ENCODE measurements around the gene KRT8.
"Not testable (repeated sequence)": the region's sequence is repeated elsewhere in the genome, so short reads cannot be mapped to it uniquely, and the experiment has no call there.

KRT8 gene

GRCh38 chr12:52857500-52857899 lies 47.4 kb downstream of the KRT8 start:
- TF ChIP-seq FOXP2 (optimal IDR thresholded peaks at IDR 0.05; ENCODE audit: control extremely low read depth, extremely low read length, insufficient read depth) = no peak
- no peak for TF ChIP-seq EZH2 (IDR thresholded peaks at IDR 0.05)
- no peak for TF ChIP-seq POLR2AphosphoS5 (IDR thresholded peaks at IDR 0.05; ENCODE audit: borderline replicate concordance, low read depth, low read length)
- Histone ChIP-seq H3K9ac (ENCODE audit: insufficient read length) (no peak overlapping the region), H3K4me3 (no peak overlapping the region), H3K9me3 (ENCODE audit: low read depth, low read length) (no peaks in the 10 kb centered on the region), H3K36me3 (ENCODE audit: insufficient read depth, low read length) (no peaks in the 10 kb centered on the region), H3K27ac (no peak overlapping the region)
- no peak for DNase-seq (ENCODE audit: low read depth, low spot score)

- H3K9ac ChIP-seq (ENCODE audit: insufficient read length) = no peak overlapping the region
- DNase-seq (ENCODE audit: low read depth, low spot score) = no peak
- H3K4me3 ChIP-seq = no peak overlapping the region
- H3K9me3 ChIP-seq (ENCODE audit: low read depth, low read length) = no peaks in the 10 kb centered on the region
- H3K27ac ChIP-seq = no peak overlapping the region
- TF ChIP-seq EZH2 (IDR thresholded peaks at IDR 0.05) (no peak), FOXP2 (optimal IDR thresholded peaks at IDR 0.05; ENCODE audit: control extremely low read depth, extremely low read length, insufficient read depth) (no peak), POLR2AphosphoS5 (IDR thresholded peaks at IDR 0.05; ENCODE audit: borderline replicate concordance, low read depth, low read length) (no peak)
- H3K36me3 ChIP-seq (ENCODE audit: insufficient read depth, low read length) = no peaks in the 10 kb centered on the region
Measured at GRCh38 chr12:52856787-52857186, 48.1 kb downstream of the KRT8 start.

- H3K27ac ChIP-seq; H3K4me3 ChIP-seq; H3K9me3 ChIP-seq (ENCODE audit: low read depth, low read length); H3K36me3 ChIP-seq (ENCODE audit: insufficient read depth, low read length); DNase-seq (ENCODE audit: low read depth, low spot score); H3K9ac ChIP-seq (ENCODE audit: insufficient read length): not testable (repeated sequence)
Measured at GRCh38 chr12:52856077-52856476, 48.8 kb downstream of the KRT8 start.

GRCh38 chr12:52851787-52852186 lies 53.1 kb downstream of the KRT8 start:
- Histone ChIP-seq H3K27ac (no peak overlapping the region), H3K9me3 (ENCODE audit: low read depth, low read length) (no peaks in the 10 kb centered on the region), H3K4me3 (no peak overlapping the region), H3K9ac (ENCODE audit: insufficient read length) (no peak overlapping the region), H3K36me3 (ENCODE audit: insufficient read depth, low read length) (no peaks in the 10 kb centered on the region)
- no peak for TF ChIP-seq EZH2 (IDR thresholded peaks at IDR 0.05)
- no peak for TF ChIP-seq FOXP2 (optimal IDR thresholded peaks at IDR 0.05; ENCODE audit: control extremely low read depth, extremely low read length, insufficient read depth)
- no peak for TF ChIP-seq POLR2AphosphoS5 (IDR thresholded peaks at IDR 0.05; ENCODE audit: borderline replicate concordance, low read depth, low read length)
- DNase-seq (ENCODE audit: low read depth, low spot score) = no peak

GRCh38 chr12:52850681-52851080 lies 54.2 kb downstream of the KRT8 start:
- TF ChIP-seq FOXP2 (optimal IDR thresholded peaks at IDR 0.05; ENCODE audit: control extremely low read depth, extremely low read length, insufficient read depth) = no peak
- no peak for TF ChIP-seq POLR2AphosphoS5 (IDR thresholded peaks at IDR 0.05; ENCODE audit: borderline replicate concordance, low read depth, low read length)
- TF ChIP-seq EZH2 (IDR thresholded peaks at IDR 0.05) = no peak
- H3K36me3 ChIP-seq (ENCODE audit: insufficient read depth, low read length) = no peaks in the 10 kb centered on the region
- H3K9ac ChIP-seq (ENCODE audit: insufficient read length) = no peak overlapping the region
- H3K27ac ChIP-seq = no peak overlapping the region
- no peak overlapping the region for H3K4me3 ChIP-seq
- DNase-seq (ENCODE audit: low read depth, low spot score) = no peak
- H3K9me3 ChIP-seq (ENCODE audit: low read depth, low read length) = no peaks in the 10 kb centered on the region

GRCh38 chr12:52849511-52849910 lies 55.4 kb downstream of the KRT8 start:
- TF ChIP-seq POLR2AphosphoS5 (IDR thresholded peaks at IDR 0.05; ENCODE audit: borderline replicate concordance, low read depth, low read length) = no peak
- TF ChIP-seq EZH2 (IDR thresholded peaks at IDR 0.05) = no peak
- no peak for TF ChIP-seq FOXP2 (optimal IDR thresholded peaks at IDR 0.05; ENCODE audit: control extremely low read depth, extremely low read length, insufficient read depth)
- H3K9me3 ChIP-seq (ENCODE audit: low read depth, low read length) = no peaks in the 10 kb centered on the region
- H3K27ac ChIP-seq = no peak overlapping the region
- no peak overlapping the region for H3K4me3 ChIP-seq
- H3K9ac ChIP-seq (ENCODE audit: insufficient read length) = no peak overlapping the region
- no peaks in the 10 kb centered on the region for H3K36me3 ChIP-seq (ENCODE audit: insufficient read depth, low read length)
- no peak for DNase-seq (ENCODE audit: low read depth, low spot score)

- no peak within 1 kb of the TSS for H3K9ac ChIP-seq (ENCODE audit: insufficient read length)
- H3K4me3 ChIP-seq = no peak within 1 kb of the TSS
- DNase-seq (ENCODE audit: low read depth, low spot score) = no peak
- no peaks in the 10 kb centered on the region for H3K36me3 ChIP-seq (ENCODE audit: insufficient read depth, low read length)
- no peak for TF ChIP-seq POLR2AphosphoS5 (IDR thresholded peaks at IDR 0.05; ENCODE audit: borderline replicate concordance, low read depth, low read length)
- TF ChIP-seq EZH2 (IDR thresholded peaks at IDR 0.05) = no peak
- no peak for TF ChIP-seq FOXP2 (optimal IDR thresholded peaks at IDR 0.05; ENCODE audit: control extremely low read depth, extremely low read length, insufficient read depth)
- no peaks in the 10 kb centered on the region for H3K9me3 ChIP-seq (ENCODE audit: low read depth, low read length)
- H3K27ac ChIP-seq = no peak within 1 kb of the TSS
Measured at GRCh38 chr12:52848661-52849255, 56.1 kb downstream of the KRT8 start, which contains the start of gene KRT78. KRT78 (minus strand) TSS chr12:52848994; CDS start chr12:52848930, 64 bp downstream.

- no peak for TF ChIP-seq FOXP2 (optimal IDR thresholded peaks at IDR 0.05; ENCODE audit: control extremely low read depth, extremely low read length, insufficient read depth)
- no peak for TF ChIP-seq EZH2 (IDR thresholded peaks at IDR 0.05)
- no peak for TF ChIP-seq POLR2AphosphoS5 (IDR thresholded peaks at IDR 0.05; ENCODE audit: borderline replicate concordance, low read depth, low read length)
- H3K9ac ChIP-seq (ENCODE audit: insufficient read length) = no peak overlapping the region
- H3K27ac ChIP-seq = no peak overlapping the region
- DNase-seq (ENCODE audit: low read depth, low spot score) = no peak
- no peaks in the 10 kb centered on the region for H3K9me3 ChIP-seq (ENCODE audit: low read depth, low read length)
- no peaks in the 10 kb centered on the region for H3K36me3 ChIP-seq (ENCODE audit: insufficient read depth, low read length)
- H3K4me3 ChIP-seq = no peak overlapping the region
Measured at GRCh38 chr12:52847335-52848102, 57.4 kb downstream of the KRT8 start.

All from SK-N-MC (cell line).